Measurements from ENCODE around the gene MED13L. TPM values are rescaled to one million over a fixed set of nuclear protein-coding genes. Genes with fewer than 3 reads are reported as not detected.

The MED13L gene
- total RNA-seq, 2 experiments from 2014 or later = 39.5 to 41.8 TPM

GRCh38 chr12:116187151-116187511 is 90.4 kb downstream of the MED13L start:
- H3K27me3 Mint-ChIP-seq = no peaks in the 10 kb centered on the region
- peak overlapping the region; percentile 47 for H3K27ac Mint-ChIP-seq
- intact Hi-C loops (cut with micrococcal nuclease) = no loop called here
- ChIA-PET POLR2A (no interaction called here), CTCF (interaction anchor here (0.7 to 1.9 kb wide), 4 partner anchors 8 to 49 kb away, joined by 3 to 7 read pairs (median 4); no protein-coding TSS in a partner anchor)
- H3K4me1 Mint-ChIP-seq (ENCODE audit: low read depth) = peaks cover 78% of the 10 kb centered on the region
- no peak for DNase-seq
- no peak overlapping the region for H3K4me3 Mint-ChIP-seq
- peak; percentile 76 for ATAC-seq
- H3K36me3 Mint-ChIP-seq (ENCODE audit: low read depth) = peaks cover 6% of the 10 kb centered on the region
- H3K9me3 Mint-ChIP-seq = no peaks in the 10 kb centered on the region
- TF ChIP-seq CTCF (IDR thresholded peaks at IDR 0.05) = no peak

- ATAC-seq = no peak
- peaks cover 6% of the 10 kb centered on the region for H3K36me3 Mint-ChIP-seq (ENCODE audit: low read depth)
- POLR2A ChIA-PET = no interaction called here
- no peaks in the 10 kb centered on the region for H3K9me3 Mint-ChIP-seq
- H3K4me3 Mint-ChIP-seq = no peak overlapping the region
- H3K27me3 Mint-ChIP-seq = no peaks in the 10 kb centered on the region
- peak overlapping the region; percentile 47 for H3K27ac Mint-ChIP-seq
- CTCF ChIA-PET = interaction anchor here (0.7 to 1.9 kb wide), 5 partner anchors 8 to 49 kb away, joined by 3 to 7 read pairs (median 4); no protein-coding TSS in a partner anchor
- no peak for DNase-seq
- no peak for TF ChIP-seq CTCF (IDR thresholded peaks at IDR 0.05)
- intact Hi-C loops (cut with micrococcal nuclease) = no loop called here
- H3K4me1 Mint-ChIP-seq (ENCODE audit: low read depth) = peaks cover 79% of the 10 kb centered on the region
Observed at GRCh38 chr12:116186482-116187150, 90.9 kb downstream of the MED13L start.

GRCh38 chr12:116184763-116185162 is 92.7 kb downstream of the MED13L start:
- H3K27me3 Mint-ChIP-seq = no peaks in the 10 kb centered on the region
- peaks cover 82% of the 10 kb centered on the region for H3K4me1 Mint-ChIP-seq (ENCODE audit: low read depth)
- no peaks in the 10 kb centered on the region for H3K9me3 Mint-ChIP-seq
- intact Hi-C loops (cut with micrococcal nuclease) = no loop called here
- no peak overlapping the region for H3K4me3 Mint-ChIP-seq
- TF ChIP-seq CTCF (IDR thresholded peaks at IDR 0.05) = no peak
- no peak for DNase-seq
- no peak for ATAC-seq
- CTCF ChIA-PET = interaction anchor here (2.5 kb wide), 1 partner anchor 10 kb away, joined by 5 read pairs; no protein-coding TSS in a partner anchor
- H3K27ac Mint-ChIP-seq = peak overlapping the region; percentile 68
- peaks cover 5% of the 10 kb centered on the region for H3K36me3 Mint-ChIP-seq (ENCODE audit: low read depth)
- POLR2A ChIA-PET = no interaction called here

- DNase-seq (no peak), ATAC-seq (no peak)
- no peak for TF ChIP-seq CTCF (IDR thresholded peaks at IDR 0.05)
- Mint-ChIP-seq H3K4me3 (no peak overlapping the region), H3K27me3 (no peaks in the 10 kb centered on the region), H3K27ac (peak overlapping the region; percentile 53), H3K4me1 (ENCODE audit: low read depth) (peaks cover 72% of the 10 kb centered on the region), H3K9me3 (no peaks in the 10 kb centered on the region), H3K36me3 (ENCODE audit: low read depth) (peaks cover 3% of the 10 kb centered on the region)
- ChIA-PET CTCF (interaction anchor here (2.5 kb wide), 1 partner anchor 11 kb away, joined by 5 read pairs; no protein-coding TSS in a partner anchor), POLR2A (interaction anchor here (0.5 kb wide), 1 partner anchor 69 kb away, joined by 3 read pairs; no protein-coding TSS in a partner anchor)
- intact Hi-C loops (cut with micrococcal nuclease) = no loop called here
Observed at GRCh38 chr12:116183741-116184141, 93.8 kb downstream of the MED13L start.

- peaks cover 65% of the 10 kb centered on the region for H3K4me1 Mint-ChIP-seq (ENCODE audit: low read depth)
- H3K27ac Mint-ChIP-seq = no peak overlapping the region
- intact Hi-C loops (cut with micrococcal nuclease) = no loop called here
Observed at GRCh38 chr12:116182359-116183063, 95.0 kb downstream of the MED13L start.

More at GRCh38 chr12:116182359-116183063, 95.0 kb downstream of the MED13L start:
- ChIA-PET CTCF (interaction anchor here (0.7 to 2.5 kb wide), 2 partner anchors 12 to 20 kb away, joined by 3 to 5 read pairs; no protein-coding TSS in a partner anchor), POLR2A (interaction anchor here (1.0 kb wide), 1 partner anchor 10 kb away, joined by 3 read pairs; no protein-coding TSS in a partner anchor)
- ATAC-seq (no peak), DNase-seq (no peak)
- H3K4me3 Mint-ChIP-seq = no peak overlapping the region
- H3K9me3 Mint-ChIP-seq = no peaks in the 10 kb centered on the region
- no peaks in the 10 kb centered on the region for H3K27me3 Mint-ChIP-seq
- peaks cover 3% of the 10 kb centered on the region for H3K36me3 Mint-ChIP-seq (ENCODE audit: low read depth)
- no peak for TF ChIP-seq CTCF (IDR thresholded peaks at IDR 0.05)

Data from activated CD8-positive, alpha-beta T cell treated with anti-CD3 and anti-CD28 coated beads for 36 hours (primary cell).